Measurements from ENCODE around the gene MXD1.

DNA sequence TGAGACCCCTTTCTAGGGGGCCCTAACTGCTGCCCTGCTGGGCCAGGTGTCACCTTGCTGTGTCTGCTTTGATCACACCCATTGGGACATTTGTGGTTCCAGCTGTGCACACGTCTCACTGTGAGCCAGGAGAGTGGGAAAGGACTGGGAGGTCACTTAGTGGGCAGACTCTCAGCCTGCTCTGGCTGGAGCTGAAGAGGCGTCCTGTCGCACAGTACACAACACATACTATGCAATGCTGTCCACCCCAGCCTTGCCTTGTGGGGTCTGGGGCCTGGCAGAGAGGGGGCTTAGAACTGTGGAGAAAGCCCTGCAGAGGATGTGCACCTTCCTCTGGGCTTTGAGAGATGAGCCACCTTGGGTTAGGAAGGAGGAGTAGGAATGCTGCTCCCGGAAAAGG lies 71.8 kb downstream of the MXD1 start:
- TF ChIP-seq CTCF (IDR thresholded peaks at IDR 0.05) (no peak), MAX (CRISPR knock-in tag; IDR thresholded peaks at IDR 0.05) (no peak), TP53 (CRISPR knock-in tag; IDR thresholded peaks at IDR 0.05) (no peak)
- TF ChIP-seq, protein P1, sequence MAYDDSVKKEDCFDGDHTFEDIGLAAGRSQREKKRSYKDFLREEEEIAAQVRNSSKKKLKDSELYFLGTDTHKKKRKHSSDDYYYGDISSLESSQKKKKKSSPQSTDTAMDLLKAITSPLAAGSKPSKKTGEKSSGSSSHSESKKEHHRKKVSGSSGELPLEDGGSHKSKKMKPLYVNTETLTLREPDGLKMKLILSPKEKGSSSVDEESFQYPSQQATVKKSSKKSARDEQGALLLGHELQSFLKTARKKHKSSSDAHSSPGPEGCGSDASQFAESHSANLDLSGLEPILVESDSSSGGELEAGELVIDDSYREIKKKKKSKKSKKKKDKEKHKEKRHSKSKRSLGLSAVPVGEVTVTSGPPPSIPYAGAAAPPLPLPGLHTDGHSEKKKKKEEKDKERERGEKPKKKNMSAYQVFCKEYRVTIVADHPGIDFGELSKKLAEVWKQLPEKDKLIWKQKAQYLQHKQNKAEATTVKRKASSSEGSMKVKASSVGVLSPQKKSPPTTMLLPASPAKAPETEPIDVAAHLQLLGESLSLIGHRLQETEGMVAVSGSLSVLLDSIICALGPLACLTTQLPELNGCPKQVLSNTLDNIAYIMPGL (CRISPR knock-in tag; IDR thresholded peaks at IDR 0.05): no peak
- TF ChIP-seq, protein P2, sequence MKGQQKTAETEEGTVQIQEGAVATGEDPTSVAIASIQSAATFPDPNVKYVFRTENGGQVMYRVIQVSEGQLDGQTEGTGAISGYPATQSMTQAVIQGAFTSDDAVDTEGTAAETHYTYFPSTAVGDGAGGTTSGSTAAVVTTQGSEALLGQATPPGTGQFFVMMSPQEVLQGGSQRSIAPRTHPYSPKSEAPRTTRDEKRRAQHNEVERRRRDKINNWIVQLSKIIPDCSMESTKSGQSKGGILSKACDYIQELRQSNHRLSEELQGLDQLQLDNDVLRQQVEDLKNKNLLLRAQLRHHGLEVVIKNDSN (CRISPR knock-in tag; IDR thresholded peaks at IDR 0.05): no peak

All from WTC11 (cell line).